ENCODE results near the gene MAN2C1. TPM values are rescaled to one million over a fixed set of nuclear protein-coding genes. Genes with fewer than 3 reads are reported as not detected.

Gene MAN2C1
- total and polyA plus RNA-seq, 9 of the 15 experiments (the other 6 are each of a cell fraction or from before 2014, with no cell fraction given) = 2.0 to 141 (median 39.9) TPM

DNA sequence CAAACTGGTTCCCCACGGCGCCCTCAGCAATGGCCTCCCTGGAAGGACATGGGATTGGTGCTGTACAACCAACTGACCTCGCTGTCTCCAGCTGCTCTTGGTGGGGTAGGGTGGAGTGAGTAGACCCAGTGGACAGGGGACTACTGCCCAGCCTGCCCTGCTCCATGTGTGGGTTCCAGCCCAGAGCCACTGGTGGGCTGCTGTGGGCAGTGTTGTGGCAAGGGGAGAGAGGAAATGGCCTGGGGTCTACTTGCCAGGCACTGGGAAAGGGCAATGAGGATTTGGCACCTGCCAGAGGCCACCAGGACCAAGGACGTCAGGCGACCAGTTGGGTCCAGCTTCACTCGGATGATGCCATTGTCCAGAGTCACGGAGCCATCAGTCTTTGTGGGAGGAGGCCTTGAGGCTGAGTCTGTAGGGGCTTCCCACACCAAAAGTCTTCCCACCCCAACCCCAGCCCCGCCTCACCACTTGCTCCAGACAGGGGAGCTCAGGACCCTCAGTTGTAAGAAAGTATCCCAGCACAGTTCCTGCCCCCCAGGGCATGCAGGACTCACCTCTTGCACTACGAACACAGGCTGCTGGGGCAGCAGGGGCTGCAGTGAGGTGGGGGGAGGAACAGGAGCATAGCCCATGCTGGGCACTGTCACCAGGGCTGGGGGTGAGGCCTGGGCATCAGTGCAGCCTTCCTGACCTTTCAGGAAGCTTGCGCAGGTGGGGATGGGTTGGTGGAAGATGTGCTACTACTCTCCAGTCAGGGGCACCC is 9.5 kb downstream of the MAN2C1 start:
- H3K27ac ChIP-seq (ENCODE audit: extremely low read depth, low read depth, low read length) = no peak overlapping the region
- no peaks in the 10 kb centered on the region for H4K20me1 ChIP-seq (replicated peaks; ENCODE audit: control insufficient read depth, insufficient read depth, low read length)
- in situ Hi-C loops (cut with MboI) (no loop called here), intact Hi-C loops (cut with micrococcal nuclease) (no loop called here)
- no peaks in the 10 kb centered on the region for H3K9me3 ChIP-seq (replicated peaks; ENCODE audit: control insufficient read depth, insufficient read depth, low read depth, low read length)
- peaks cover 3% of the 10 kb centered on the region for H3K9me1 ChIP-seq (ENCODE audit: control insufficient read depth, insufficient read depth, low read length)
- H3K4me3 ChIP-seq = no peak overlapping the region
- no peak overlapping the region for H2AFZ ChIP-seq (ENCODE audit: low read depth, low read length)
- H3K4me1 ChIP-seq (replicated peaks in 1 of 2; ENCODE audit: control insufficient read depth in 2 of 2, insufficient read depth in 2 of 2, low read length in 2 of 2) = peaks cover 0 to 11% of the 10 kb centered on the region in 2 experiments; a peak in 1 of 5 replicates
- TF ChIP-seq TBL1XR1 (IDR thresholded peaks at IDR 0.05; ENCODE audit: low read length in 2 of 2) (no peak), POLR2H (tag; IDR thresholded peaks at IDR 0.05; ENCODE audit: low read depth) (no peak), YBX1 (IDR thresholded peaks at IDR 0.05) (no peak), ELF2 (CRISPR knock-in tag; IDR thresholded peaks at IDR 0.05) (no peak), ZNF3 (CRISPR knock-in tag; IDR thresholded peaks at IDR 0.05) (no peak), TOE1 (IDR thresholded peaks at IDR 0.05; ENCODE audit: borderline replicate concordance) (no peak), TOE1 (CRISPR knock-in tag; IDR thresholded peaks at IDR 0.05; ENCODE audit: borderline replicate concordance, low read depth) (no peak), BDP1 (IDR thresholded peaks at IDR 0.05; ENCODE audit: insufficient read depth, insufficient read length) (no peak), TCF15 (CRISPR knock-in tag; IDR thresholded peaks at IDR 0.05) (no peak), GABPA (tag; conservative IDR thresholded peaks at IDR 0.05; ENCODE audit: low read depth) (no peak), ZNF584 (CRISPR knock-in tag; IDR thresholded peaks at IDR 0.05; ENCODE audit: low read depth) (no peak), HDAC8 (tag; IDR thresholded peaks at IDR 0.05) (no peak), DMBX1 (CRISPR knock-in tag; IDR thresholded peaks at IDR 0.05; ENCODE audit: borderline replicate concordance) (no peak), RAD51 (IDR thresholded peaks at IDR 0.05; ENCODE audit: borderline replicate concordance, low read depth) (no peak), TCF7 (IDR thresholded peaks at IDR 0.05; ENCODE audit: borderline replicate concordance) (no peak), RBBP5 (IDR thresholded peaks at IDR 0.05; ENCODE audit: borderline replicate concordance, insufficient read depth, low read length, poor library complexity, severe bottlenecking) (no peak), FOXM1 (IDR thresholded peaks at IDR 0.05; ENCODE audit: low read depth) (no peak), FOXM1 (CRISPR knock-in tag; IDR thresholded peaks at IDR 0.05; ENCODE audit: low read depth) (no peak), CSDE1 (IDR thresholded peaks at IDR 0.05) (no peak), ZNF79 (CRISPR knock-in tag; IDR thresholded peaks at IDR 0.05; ENCODE audit: low read depth) (no peak), HNRNPUL1 (IDR thresholded peaks at IDR 0.05; ENCODE audit: low read length) (no peak), ZNF316 (IDR thresholded peaks at IDR 0.05) (no peak)
- 88% methylated on average over 9 of the region's 10 CpGs for WGBS (ENCODE audit: insufficient coverage, low coverage, missing lambda C conversion rate)
- no peak overlapping the region for H3K4me2 ChIP-seq (ENCODE audit: insufficient read depth, low read length)
- H3K36me3 ChIP-seq (ENCODE audit: control insufficient read depth, insufficient read depth, low read length) = peaks cover 75% of the 10 kb centered on the region; the same call in 2 of the 3 replicates
- FAIRE-seq (no peak), ATAC-seq (no peak), DNase-seq (ENCODE audit: extremely low read depth in 1 of 4, low spot score in 3 of 4) (no peak)
- peak overlapping the region in 1 of 2 experiments; percentile 45; a peak in 2 of 4 replicates for H3K9ac ChIP-seq (ENCODE audit: insufficient read depth in 1 of 2, low read depth in 2 of 2, low read length in 2 of 2)
- POLR2A ChIA-PET = interaction anchor here (1.0 to 1.4 kb wide), 2 partner anchors 10 to 12 kb away, joined by 3 to 5 read pairs; partner anchors contain the start of gene MAN2C1
- CTCF ChIA-PET (ENCODE audit: low intra/inter-chr PET ratio) = no interaction called here
- no peaks in the 10 kb centered on the region for H3K79me2 ChIP-seq (ENCODE audit: control insufficient read depth, insufficient read depth, low read length)
- BruUV-seq (replicated peaks) = no TSS peak
- no peaks in the 10 kb centered on the region; a peak in 1 of 5 replicates for H3K27me3 ChIP-seq (ENCODE audit: control insufficient read depth in 2 of 2, insufficient read depth in 2 of 2, low read length in 2 of 2)
